K562 (cell line): ENCODE data around the gene SMIM41. TPM values are rescaled to one million over a fixed set of nuclear protein-coding genes. Genes with fewer than 3 reads are reported as not detected.
A peak's percentile ranks its signal among the peaks of the same experiment; 100 is the strongest.

Source experiments
- MAX ChIP-seq: sonication (generic); formaldehyde crosslinking; IDR thresholded peaks from 2 replicates; pipeline ENCODE4 v1.9.0; 2022; ENCODE audit warnings: mild to moderate bottlenecking, missing genetic modification reagents
- RBFOX2 ChIP-seq: fragments of 200-400 bp; formaldehyde crosslinking; IDR thresholded peaks from 2 replicates; pipeline ENCODE4 v1.6.1; 2017; ENCODE audit warnings: low read depth, mild to moderate bottlenecking, low read length, moderate library complexity
- REST ChIP-seq, 2 experiments: fragments of 450-650 bp; formaldehyde crosslinking in 1 of 2; IDR thresholded peaks; 2 replicates each; pipeline versions ENCODE4 v1.4.0 to v1.6.1; 2014 to 2020; ENCODE audit warnings: mild to moderate bottlenecking in 2 of 2, borderline replicate concordance in 1 of 2, low read depth in 1 of 2
- TAF1 ChIP-seq: IDR thresholded peaks from 2 replicates; pipeline ENCODE4 v1.6.1; 2011; ENCODE audit warnings: mild to moderate bottlenecking, low read length, moderate library complexity; ENCODE audit not compliant: insufficient read depth, control insufficient read depth, severe bottlenecking; ENCODE audit errors: extremely low read depth
- ZNF395 ChIP-seq: fragments of 200-800 bp; sonication (Bioruptor generic); IDR thresholded peaks from 2 replicates; pipeline ENCODE4 v1.6.1; 2017; ENCODE audit warnings: missing genetic modification characterization, missing compliant biosample characterization
- ZNF398 ChIP-seq: fragments of 250-450 bp; sonication (Bioruptor Pico); IDR thresholded peaks from 2 replicates; pipeline ENCODE4 v1.8.0; 2021; ENCODE audit warnings: moderate library complexity, mild to moderate bottlenecking, inconsistent platforms
- ZNF445 ChIP-seq: fragments of 250-450 bp; sonication (Bioruptor Pico); IDR thresholded peaks from 2 replicates; pipeline ENCODE4 v1.4.0; 2020; ENCODE audit warnings: low read depth, mild to moderate bottlenecking, moderate library complexity
- ZNF589 ChIP-seq: fragments of 200-800 bp; sonication (Bioruptor generic); IDR thresholded peaks from 2 replicates; pipeline ENCODE4 v1.6.1; 2016; ENCODE audit warnings: low read depth, missing genetic modification characterization, missing compliant biosample characterization
- polyA plus RNA-seq, 8 experiments: library from polyadenylated mRNA; depleted of rRNA in 4 of 8; stranded (reverse) in 5 of 8; unstranded in 3 of 8; fragments of >200 nt; fragmentation: Nextera tagmentation in 2 of 8; fragmentation: Illumina TruSeq in 1 of 8; extraction: Ambion mirVana in 2 of 8; extraction: Trizol in 1 of 8; gene quantifications; 2 replicates each; pipeline versions ENCODE4 v1.2.1 to v1.2.3, GENCODE V29; 2011 to 2014; ENCODE audit warnings: inconsistent platforms in 1 of 8, missing spikeins in 1 of 8
- total RNA-seq, 7 experiments: library from RNA; depleted of rRNA in 6 of 7; stranded (reverse); fragments of >200 nt in 6 of 7; fragmentation: Illumina TruSeq in 2 of 7; extraction: Trizol in 2 of 7; gene quantifications; 2 replicates each; pipeline versions ENCODE4 v1.2.1 to v1.2.3, GENCODE V29; 2011 to 2021; ENCODE audit warnings: low replicate concordance in 1 of 7
- TF ChIP-seq, protein P1 (sequence below): fragments of 200-800 bp; sonication (Bioruptor generic); IDR thresholded peaks from 2 replicates; pipeline ENCODE4 v1.6.1; 2017; ENCODE audit warnings: missing genetic modification characterization, missing compliant biosample characterization

SMIM41 gene
- total and polyA plus RNA-seq, 9 of the 15 experiments (the other 6 are each of a cell fraction or from before 2014, with no cell fraction given) = not detected

DNA sequence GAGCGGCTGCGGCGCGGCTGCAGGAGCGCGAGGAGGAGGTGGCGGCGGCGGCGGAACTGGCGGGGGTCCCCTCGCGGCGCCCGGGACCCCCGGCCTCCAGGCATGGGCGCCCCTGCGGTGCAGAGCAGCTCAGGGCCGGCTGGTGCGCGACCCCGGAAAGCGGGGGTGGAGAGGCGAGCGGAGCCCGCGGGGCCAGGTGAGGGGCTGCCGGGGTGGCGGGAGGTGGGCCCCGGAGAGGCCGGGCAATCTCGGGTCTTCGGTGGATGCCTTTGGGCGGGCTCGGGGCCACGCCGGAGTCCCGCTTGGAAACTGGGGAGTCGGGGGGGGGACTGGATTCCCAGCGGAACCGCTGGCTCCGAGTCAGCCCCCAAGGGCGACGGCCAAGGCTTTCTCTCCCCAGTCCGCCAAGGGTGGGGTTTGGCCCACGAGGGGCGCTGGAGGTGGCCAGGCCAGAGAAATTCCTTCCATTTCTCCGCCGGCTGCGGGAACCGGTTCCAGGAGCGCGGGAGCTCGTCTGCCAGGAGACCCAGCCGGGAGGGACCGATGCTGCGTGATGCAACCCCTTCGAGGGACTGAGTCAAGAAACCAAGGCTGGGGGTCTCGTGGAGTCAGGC lies 42.1 kb upstream of the SMIM41 start (continued):
- TF ChIP-seq REST (IDR thresholded peaks at IDR 0.05; ENCODE audit: borderline replicate concordance) (0 out of 2 replicates have a peak, but pooled peaks have one; percentile 19), REST (CRISPR knock-in tag; IDR thresholded peaks at IDR 0.05; ENCODE audit: low read depth) (no peak), ZNF589 (CRISPR knock-in tag) (no peak), ZNF445 (CRISPR knock-in tag) (no peak), ZNF398 (no peak), RBFOX2 (peak; percentile 48; the same call in 1 of the 2 replicates), ZNF395 (CRISPR knock-in tag) (no peak), TAF1 (peak; percentile 15), MAX (peak; percentile 36; the same call in 1 of the 2 replicates)
- TF ChIP-seq, protein P1, sequence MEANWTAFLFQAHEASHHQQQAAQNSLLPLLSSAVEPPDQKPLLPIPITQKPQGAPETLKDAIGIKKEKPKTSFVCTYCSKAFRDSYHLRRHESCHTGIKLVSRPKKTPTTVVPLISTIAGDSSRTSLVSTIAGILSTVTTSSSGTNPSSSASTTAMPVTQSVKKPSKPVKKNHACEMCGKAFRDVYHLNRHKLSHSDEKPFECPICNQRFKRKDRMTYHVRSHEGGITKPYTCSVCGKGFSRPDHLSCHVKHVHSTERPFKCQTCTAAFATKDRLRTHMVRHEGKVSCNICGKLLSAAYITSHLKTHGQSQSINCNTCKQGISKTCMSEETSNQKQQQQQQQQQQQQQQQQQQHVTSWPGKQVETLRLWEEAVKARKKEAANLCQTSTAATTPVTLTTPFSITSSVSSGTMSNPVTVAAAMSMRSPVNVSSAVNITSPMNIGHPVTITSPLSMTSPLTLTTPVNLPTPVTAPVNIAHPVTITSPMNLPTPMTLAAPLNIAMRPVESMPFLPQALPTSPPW (CRISPR knock-in tag) = peak; percentile 13; the same call in 1 of the 2 replicates
